ENCODE data around the gene WFDC6.

DNA sequence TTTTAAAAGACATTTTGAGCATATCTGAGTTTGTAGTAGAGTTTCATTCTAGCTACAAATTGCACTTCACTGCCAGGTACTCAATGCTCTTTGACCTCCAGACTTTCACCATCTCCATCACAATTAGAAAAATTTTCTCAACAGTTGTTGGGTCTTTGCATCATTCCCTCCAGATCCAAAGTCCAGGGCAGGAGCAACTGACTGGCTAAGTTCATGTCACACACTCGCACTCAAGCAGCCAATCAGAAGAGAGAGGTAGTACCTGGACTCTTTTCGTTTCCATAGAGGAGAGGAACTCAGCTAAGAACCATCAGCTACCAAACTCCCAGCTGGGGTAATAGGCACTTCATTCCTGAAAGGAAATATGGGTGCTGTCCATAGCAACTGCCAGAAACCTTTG, 32.9 kb downstream of the WFDC6 start:
- no peak for TF ChIP-seq EP300 (IDR thresholded peaks at IDR 0.05)
- TF ChIP-seq, protein P1, sequence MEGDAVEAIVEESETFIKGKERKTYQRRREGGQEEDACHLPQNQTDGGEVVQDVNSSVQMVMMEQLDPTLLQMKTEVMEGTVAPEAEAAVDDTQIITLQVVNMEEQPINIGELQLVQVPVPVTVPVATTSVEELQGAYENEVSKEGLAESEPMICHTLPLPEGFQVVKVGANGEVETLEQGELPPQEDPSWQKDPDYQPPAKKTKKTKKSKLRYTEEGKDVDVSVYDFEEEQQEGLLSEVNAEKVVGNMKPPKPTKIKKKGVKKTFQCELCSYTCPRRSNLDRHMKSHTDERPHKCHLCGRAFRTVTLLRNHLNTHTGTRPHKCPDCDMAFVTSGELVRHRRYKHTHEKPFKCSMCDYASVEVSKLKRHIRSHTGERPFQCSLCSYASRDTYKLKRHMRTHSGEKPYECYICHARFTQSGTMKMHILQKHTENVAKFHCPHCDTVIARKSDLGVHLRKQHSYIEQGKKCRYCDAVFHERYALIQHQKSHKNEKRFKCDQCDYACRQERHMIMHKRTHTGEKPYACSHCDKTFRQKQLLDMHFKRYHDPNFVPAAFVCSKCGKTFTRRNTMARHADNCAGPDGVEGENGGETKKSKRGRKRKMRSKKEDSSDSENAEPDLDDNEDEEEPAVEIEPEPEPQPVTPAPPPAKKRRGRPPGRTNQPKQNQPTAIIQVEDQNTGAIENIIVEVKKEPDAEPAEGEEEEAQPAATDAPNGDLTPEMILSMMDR (IDR thresholded peaks at IDR 0.05) = no peak
